HEK293T (cell line): ENCODE data around the gene SLAMF6.
"Not testable (repeated sequence)": the region's sequence is repeated elsewhere in the genome, so short reads cannot be mapped to it uniquely, and the experiment has no call there.

ENCODE experiments used
- CTCF ChIA-PET: fragments of 350-600 bp; formaldehyde crosslinking; extraction: SDS; loops from one replicate; lab custom pipeline; 2021; ENCODE audit warnings: antibody characterized with exemption, inconsistent platforms; lab: Yijun Ruan, JAX
- POLR2A ChIA-PET: fragments of 350-600 bp; formaldehyde crosslinking; extraction: SDS; loops from one replicate; lab custom pipeline; 2020; ENCODE audit warnings: antibody characterized with exemption, inconsistent platforms; lab: Yijun Ruan, JAX
- DNase-seq: peaks from one replicate; pipeline ENCODE4 v3.0.0; 2012; ENCODE audit warnings: mixed read lengths; ENCODE audit errors: extremely low spot score
- ARNT ChIP-seq: fragments of 450-650 bp; IDR thresholded peaks from 2 replicates; pipeline ENCODE4 v1.6.1; 2017; ENCODE audit warnings: mild to moderate bottlenecking
- BHLHE40 ChIP-seq: fragments of 450-650 bp; IDR thresholded peaks from 2 replicates; pipeline ENCODE4 v1.6.1; 2016; ENCODE audit warnings: mild to moderate bottlenecking, moderate library complexity, borderline replicate concordance
- CTBP1 ChIP-seq: fragments of 450-650 bp; IDR thresholded peaks from 2 replicates; pipeline ENCODE4 v1.6.1; 2016; ENCODE audit warnings: borderline replicate concordance
- ELF4 ChIP-seq: fragments of 450-650 bp; IDR thresholded peaks from 2 replicates; pipeline ENCODE4 v1.6.1; 2017; ENCODE audit warnings: antibody characterized with exemption
- FOXA1 ChIP-seq: fragments of 450-650 bp; IDR thresholded peaks from 2 replicates; pipeline ENCODE4 v1.6.1; 2016; ENCODE audit warnings: mild to moderate bottlenecking
- FOXK2 ChIP-seq: fragments of 450-650 bp; IDR thresholded peaks from 2 replicates; pipeline ENCODE4 v1.6.1; 2016; ENCODE audit warnings: mild to moderate bottlenecking
- FOXM1 ChIP-seq: fragments of 450-650 bp; IDR thresholded peaks from 2 replicates; pipeline ENCODE4 v1.6.1; 2017; ENCODE audit warnings: mild to moderate bottlenecking, borderline replicate concordance
- HDGF ChIP-seq: fragments of 450-650 bp; IDR thresholded peaks from 2 replicates; pipeline ENCODE4 v1.6.1; 2017; ENCODE audit warnings: antibody characterized with exemption, borderline replicate concordance
- L3MBTL2 ChIP-seq: fragments of 450-650 bp; conservative IDR thresholded peaks from 2 replicates; pipeline ENCODE4 v1.6.1; 2016; ENCODE audit warnings: mild to moderate bottlenecking
- LEF1 ChIP-seq: fragments of 450-650 bp; IDR thresholded peaks from 2 replicates; pipeline ENCODE4 v1.6.1; 2017; ENCODE audit warnings: mild to moderate bottlenecking, borderline replicate concordance
- NFRKB ChIP-seq: fragments of 450-650 bp; IDR thresholded peaks from 2 replicates; pipeline ENCODE4 v1.6.1; 2016; ENCODE audit warnings: mild to moderate bottlenecking, moderate library complexity
- PKNOX1 ChIP-seq: fragments of 450-650 bp; IDR thresholded peaks from 2 replicates; pipeline ENCODE4 v1.6.1; 2016
- SP1 ChIP-seq: fragments of 450-650 bp; IDR thresholded peaks from 2 replicates; pipeline ENCODE4 v1.6.1; 2017
- SUZ12 ChIP-seq: fragments of 450-650 bp; IDR thresholded peaks from 2 replicates; pipeline ENCODE4 v1.6.1; 2016; ENCODE audit warnings: mild to moderate bottlenecking
- TARDBP ChIP-seq: fragments of 450-650 bp; IDR thresholded peaks from 2 replicates; pipeline ENCODE4 v1.6.1; 2016
- ZNF384 ChIP-seq: fragments of 450-650 bp; IDR thresholded peaks from 2 replicates; pipeline ENCODE4 v1.6.1; 2016

SLAMF6 gene

GRCh38 chr1:160483505-160484185 is 39.4 kb downstream of the SLAMF6 start:
- ChIA-PET CTCF (interaction anchor here (0.9 to 1.4 kb wide), 3 partner anchors 15 to 405 kb away, joined by 3 read pairs; no protein-coding TSS in a partner anchor), POLR2A (no interaction called here)
- DNase-seq: no peak
- TF ChIP-seq FOXM1: no peak
- TF ChIP-seq SUZ12: no peak
- TF ChIP-seq ELF4: no peak
- no peak for TF ChIP-seq L3MBTL2
- TF ChIP-seq FOXA1: no peak
- TF ChIP-seq ZNF384: no peak
- no peak for TF ChIP-seq NFRKB
- TF ChIP-seq SP1: no peak
- TF ChIP-seq TARDBP: no peak
- no peak for TF ChIP-seq LEF1
- no peak for TF ChIP-seq PKNOX1
- no peak for TF ChIP-seq FOXK2
- TF ChIP-seq BHLHE40: no peak
- TF ChIP-seq HDGF: no peak

- CTCF ChIA-PET: no interaction called here
- TF ChIP-seq L3MBTL2 (no peak), NFRKB (no peak), HDGF (no peak), LEF1 (no peak), FOXK2 (no peak)
- DNase-seq: no peak
- POLR2A ChIA-PET: no interaction called here
These were observed 41.0 kb downstream of the SLAMF6 start for GRCh38 chr1:160481979-160482596.

- CTCF ChIA-PET, POLR2A ChIA-PET, DNase-seq: not testable (repeated sequence)
These were observed 42.3 kb downstream of the SLAMF6 start for GRCh38 chr1:160480781-160481180.

GRCh38 chr1:160479091-160479490 is 44.0 kb downstream of the SLAMF6 start:
- POLR2A ChIA-PET, DNase-seq, CTCF ChIA-PET: not testable (repeated sequence)

GRCh38 chr1:160474392-160475242 is 48.4 kb downstream of the SLAMF6 start:
- ChIA-PET CTCF (no interaction called here), POLR2A (no interaction called here)
- DNase-seq: no peak
- no peak for TF ChIP-seq SP1
- no peak for TF ChIP-seq HDGF
- TF ChIP-seq ZNF384: no peak
- TF ChIP-seq NFRKB: no peak
- no peak for TF ChIP-seq FOXK2
- TF ChIP-seq ELF4: no peak
- TF ChIP-seq BHLHE40: no peak

- ChIA-PET CTCF (no interaction called here), POLR2A (no interaction called here)
- no peak for TF ChIP-seq BHLHE40
- no peak for DNase-seq
These were observed 50.9 kb downstream of the SLAMF6 start for GRCh38 chr1:160472112-160472511.

- DNase-seq: no peak
- CTCF ChIA-PET: no interaction called here
- TF ChIP-seq FOXA1 (no peak), ELF4 (no peak), LEF1 (no peak), FOXK2 (no peak), BHLHE40 (no peak), CTBP1 (no peak), L3MBTL2 (no peak), FOXM1 (no peak), ARNT (no peak), ZNF384 (no peak), HDGF (no peak), TARDBP (no peak), NFRKB (no peak), SP1 (no peak), SUZ12 (no peak), PKNOX1 (no peak)
- POLR2A ChIA-PET: no interaction called here
These were observed 51.8 kb downstream of the SLAMF6 start for GRCh38 chr1:160471253-160471652.
